ENCODE measurements around the gene CARNS1. TPM values are rescaled to one million over a fixed set of nuclear protein-coding genes. Genes with fewer than 3 reads are reported as not detected.

CARNS1 gene
- polyA plus RNA-seq, 1 of the 3 experiments (the other 2 are of a cell fraction), result 0.23 TPM

DNA sequence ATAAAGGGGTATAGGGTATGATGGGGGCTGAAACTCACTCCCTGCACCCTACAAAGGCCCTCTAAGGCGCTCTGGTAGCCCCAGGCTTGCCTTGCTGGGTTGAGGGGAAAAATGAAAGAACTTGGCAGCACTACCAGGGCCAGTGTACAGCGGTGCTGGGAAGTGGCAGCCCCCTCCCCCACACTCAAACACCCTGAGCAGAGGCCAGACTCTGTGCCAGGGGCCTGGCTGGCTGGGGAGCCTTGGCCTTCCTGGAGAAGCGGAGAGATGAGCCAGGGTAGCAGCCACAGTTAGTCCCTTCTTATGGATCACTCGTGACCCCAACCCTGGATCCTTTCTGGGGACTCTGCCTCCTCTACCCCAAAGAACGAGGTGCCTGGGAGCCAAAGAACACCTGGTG, 50.9 kb downstream of the CARNS1 start:
- Histone ChIP-seq H2AFZ (ENCODE audit: low read depth) (no peak overlapping the region), H3K4me3 (ENCODE audit: low read depth in 2 of 2, low read length in 1 of 2) (no peak overlapping the region), H3F3A (replicated peaks; ENCODE audit: insufficient read depth) (peaks cover 13% of the 10 kb centered on the region), H3K27me3 (ENCODE audit: insufficient read depth) (no peaks in the 10 kb centered on the region), H3K4me2 (0 out of 2 replicates have a peak overlapping the region, but pooled peaks have one; percentile 4), H3K79me2 (ENCODE audit: insufficient read depth) (peaks cover 7% of the 10 kb centered on the region; the same call in 1 of the 2 replicates), H3K4me1 (ENCODE audit: control insufficient read depth in 1 of 2, insufficient read depth in 2 of 2, low read depth in 1 of 2, low read length in 1 of 2) (peaks cover 9 to 35% of the 10 kb centered on the region in 2 experiments; a peak in 2 of 4 replicates), H3K9me2 (no peaks in the 10 kb centered on the region), H3K36me3 (replicated peaks in 1 of 2; ENCODE audit: control insufficient read depth in 1 of 2, insufficient read depth in 2 of 2, low read length in 1 of 2) (no peaks in the 10 kb centered on the region), H4K20me1 (ENCODE audit: insufficient read depth) (no peaks in the 10 kb centered on the region), H3K27ac (ENCODE audit: low read depth in 2 of 2, low read length in 1 of 2) (no peak overlapping the region; a peak in 1 of 4 replicates), H3K9ac (no peak overlapping the region), H3K9me3 (no peaks in the 10 kb centered on the region)
- ChIA-PET POLR2A (no interaction called here), CTCF (interaction anchor here (1.2 kb wide), 1 partner anchor 117 kb away, joined by 3 read pairs; the partner anchor contains the start of gene GSTP1)
- no peak for DNase-seq
- no peak for TF ChIP-seq FOSL2 (IDR thresholded peaks at IDR 0.05; ENCODE audit: borderline replicate concordance, low read depth)
- TF ChIP-seq, protein P1, sequence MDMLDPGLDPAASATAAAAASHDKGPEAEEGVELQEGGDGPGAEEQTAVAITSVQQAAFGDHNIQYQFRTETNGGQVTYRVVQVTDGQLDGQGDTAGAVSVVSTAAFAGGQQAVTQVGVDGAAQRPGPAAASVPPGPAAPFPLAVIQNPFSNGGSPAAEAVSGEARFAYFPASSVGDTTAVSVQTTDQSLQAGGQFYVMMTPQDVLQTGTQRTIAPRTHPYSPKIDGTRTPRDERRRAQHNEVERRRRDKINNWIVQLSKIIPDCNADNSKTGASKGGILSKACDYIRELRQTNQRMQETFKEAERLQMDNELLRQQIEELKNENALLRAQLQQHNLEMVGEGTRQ (IDR thresholded peaks at IDR 0.05; ENCODE audit: borderline replicate concordance, low read depth, low read length), result no peak
- no peak for TF ChIP-seq YY1 (IDR thresholded peaks at IDR 0.05; ENCODE audit: low read depth)
- TF ChIP-seq TCF12 (IDR thresholded peaks at IDR 0.05), result no peak
- TF ChIP-seq, protein P2, sequence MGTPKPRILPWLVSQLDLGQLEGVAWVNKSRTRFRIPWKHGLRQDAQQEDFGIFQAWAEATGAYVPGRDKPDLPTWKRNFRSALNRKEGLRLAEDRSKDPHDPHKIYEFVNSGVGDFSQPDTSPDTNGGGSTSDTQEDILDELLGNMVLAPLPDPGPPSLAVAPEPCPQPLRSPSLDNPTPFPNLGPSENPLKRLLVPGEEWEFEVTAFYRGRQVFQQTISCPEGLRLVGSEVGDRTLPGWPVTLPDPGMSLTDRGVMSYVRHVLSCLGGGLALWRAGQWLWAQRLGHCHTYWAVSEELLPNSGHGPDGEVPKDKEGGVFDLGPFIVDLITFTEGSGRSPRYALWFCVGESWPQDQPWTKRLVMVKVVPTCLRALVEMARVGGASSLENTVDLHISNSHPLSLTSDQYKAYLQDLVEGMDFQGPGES (IDR thresholded peaks at IDR 0.05; ENCODE audit: low read depth, low read length), result no peak
- TF ChIP-seq, protein P3, sequence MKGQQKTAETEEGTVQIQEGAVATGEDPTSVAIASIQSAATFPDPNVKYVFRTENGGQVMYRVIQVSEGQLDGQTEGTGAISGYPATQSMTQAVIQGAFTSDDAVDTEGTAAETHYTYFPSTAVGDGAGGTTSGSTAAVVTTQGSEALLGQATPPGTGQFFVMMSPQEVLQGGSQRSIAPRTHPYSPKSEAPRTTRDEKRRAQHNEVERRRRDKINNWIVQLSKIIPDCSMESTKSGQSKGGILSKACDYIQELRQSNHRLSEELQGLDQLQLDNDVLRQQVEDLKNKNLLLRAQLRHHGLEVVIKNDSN (IDR thresholded peaks at IDR 0.05; ENCODE audit: borderline replicate concordance, low read depth), result no peak
- no peak for TF ChIP-seq POLR2AphosphoS5 (IDR thresholded peaks at IDR 0.05; ENCODE audit: low read depth, low read length)
- no peak for TF ChIP-seq RAD21 (IDR thresholded peaks at IDR 0.05; ENCODE audit: low read length)
- no peak for TF ChIP-seq MXI1 (IDR thresholded peaks at IDR 0.05; ENCODE audit: low read depth, low read length)
- no peak for TF ChIP-seq JUND (IDR thresholded peaks at IDR 0.05)
- TF ChIP-seq, protein P4, sequence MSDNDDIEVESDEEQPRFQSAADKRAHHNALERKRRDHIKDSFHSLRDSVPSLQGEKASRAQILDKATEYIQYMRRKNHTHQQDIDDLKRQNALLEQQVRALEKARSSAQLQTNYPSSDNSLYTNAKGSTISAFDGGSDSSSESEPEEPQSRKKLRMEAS (IDR thresholded peaks at IDR 0.05; ENCODE audit: low read depth), result no peak
- no peak for TF ChIP-seq RCOR1 (IDR thresholded peaks at IDR 0.05; ENCODE audit: low read length)
- TF ChIP-seq MEF2A (IDR thresholded peaks at IDR 0.05; ENCODE audit: borderline replicate concordance, low read depth), result no peak
- TF ChIP-seq TAF1 (IDR thresholded peaks at IDR 0.05; ENCODE audit: borderline replicate concordance, low read depth, low read length), result no peak
- 93% methylated on average over 5 of the region's 5 CpGs for WGBS (ENCODE audit: low lambda C conversion rate)
